PC-3 (cell line): Measurements from ENCODE around the gene DIO1.

Experiments used
- EZH2 ChIP-seq: fragments of 300-600 bp; sonication (generic); IDR thresholded peaks from one replicate; pipeline ENCODE4 v1.6.1; 2017; ENCODE audit warnings: antibody characterized with exemption, mild to moderate bottlenecking, low read length; ENCODE audit not compliant: unreplicated experiment
- TF ChIP-seq, protein P1 (sequence below): fragments of 300-600 bp; sonication (generic); conservative IDR thresholded peaks from 2 replicates; pipeline ENCODE4 v1.5.1; 2017; ENCODE audit warnings: antibody characterized with exemption, low read depth, mild to moderate bottlenecking, low read length

GRCh38 chr1:53891018-53891417 lies 3.0 kb upstream of the DIO1 start:
- TF ChIP-seq, protein P1, sequence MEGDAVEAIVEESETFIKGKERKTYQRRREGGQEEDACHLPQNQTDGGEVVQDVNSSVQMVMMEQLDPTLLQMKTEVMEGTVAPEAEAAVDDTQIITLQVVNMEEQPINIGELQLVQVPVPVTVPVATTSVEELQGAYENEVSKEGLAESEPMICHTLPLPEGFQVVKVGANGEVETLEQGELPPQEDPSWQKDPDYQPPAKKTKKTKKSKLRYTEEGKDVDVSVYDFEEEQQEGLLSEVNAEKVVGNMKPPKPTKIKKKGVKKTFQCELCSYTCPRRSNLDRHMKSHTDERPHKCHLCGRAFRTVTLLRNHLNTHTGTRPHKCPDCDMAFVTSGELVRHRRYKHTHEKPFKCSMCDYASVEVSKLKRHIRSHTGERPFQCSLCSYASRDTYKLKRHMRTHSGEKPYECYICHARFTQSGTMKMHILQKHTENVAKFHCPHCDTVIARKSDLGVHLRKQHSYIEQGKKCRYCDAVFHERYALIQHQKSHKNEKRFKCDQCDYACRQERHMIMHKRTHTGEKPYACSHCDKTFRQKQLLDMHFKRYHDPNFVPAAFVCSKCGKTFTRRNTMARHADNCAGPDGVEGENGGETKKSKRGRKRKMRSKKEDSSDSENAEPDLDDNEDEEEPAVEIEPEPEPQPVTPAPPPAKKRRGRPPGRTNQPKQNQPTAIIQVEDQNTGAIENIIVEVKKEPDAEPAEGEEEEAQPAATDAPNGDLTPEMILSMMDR = no peak
- no peak for TF ChIP-seq EZH2
